ENCODE data around the gene C15orf61.
A peak's percentile ranks its signal among the peaks of the same experiment; 100 is the strongest.

C15orf61 gene

GRCh38 chr15:67543348-67543718 lies 22.4 kb downstream of the C15orf61 start:
- H3K14ac ChIP-seq (ENCODE audit: low read length) = no peak overlapping the region
- H3K9ac ChIP-seq (ENCODE audit: low read depth, low read length, poor library complexity) = peak overlapping the region; percentile 92
- no peak overlapping the region for H4K91ac ChIP-seq (ENCODE audit: low read depth, low read length, poor library complexity)
- H3K27ac ChIP-seq (replicated peaks; ENCODE audit: low read length) = no peak overlapping the region
- H2BK5ac ChIP-seq (ENCODE audit: low read length) = no peak overlapping the region
- peaks cover 6% of the 10 kb centered on the region for H3K79me1 ChIP-seq (ENCODE audit: low read depth, low read length)
- H3K23ac ChIP-seq (ENCODE audit: low read depth, low read length, poor library complexity) = peak overlapping the region; percentile 90
- peaks cover 2 to 17% of the 10 kb centered on the region in 2 donors for H3K36me3 ChIP-seq (replicated peaks in 1 of 2; ENCODE audit: control insufficient read depth in 2 of 2, insufficient read depth in 2 of 2, low read length in 2 of 2)
- H2AFZ ChIP-seq (ENCODE audit: low read length) = peak overlapping the region; percentile 97
- no peak overlapping the region for H3K4ac ChIP-seq (ENCODE audit: low read length)
- H2AK5ac ChIP-seq (ENCODE audit: low read depth, low read length) = peak overlapping the region; percentile 16
- H3K18ac ChIP-seq (ENCODE audit: low read length) = no peak overlapping the region
- no peaks in the 10 kb centered on the region for H3K9me3 ChIP-seq (replicated peaks in 1 of 2; ENCODE audit: control insufficient read depth in 2 of 2, insufficient read depth in 1 of 2, low read depth in 1 of 2, low read length in 2 of 2)
- no peak overlapping the region for H2BK12ac ChIP-seq (ENCODE audit: low read length)
- no CpG with 5 or more reads among the region's 7 CpGs for WGBS, 2 donors (ENCODE audit: extremely low coverage in 2 of 2, insufficient read length in 2 of 2, insufficient replicate concordance in 1 of 2)
- no peak overlapping the region for H2BK15ac ChIP-seq (ENCODE audit: low read length)
- H3K4me2 ChIP-seq (ENCODE audit: insufficient read depth, low read length, poor library complexity, severe bottlenecking) = peak overlapping the region; percentile 90
- H2BK120ac ChIP-seq (ENCODE audit: low read depth, low read length) = no peak overlapping the region
- peak overlapping the region; percentile 91 for H3K4me3 ChIP-seq (ENCODE audit: low read length in 2 of 2)
- H3K4me1 ChIP-seq (ENCODE audit: control insufficient read depth in 2 of 2, insufficient read depth in 1 of 2, low read depth in 1 of 2, low read length in 2 of 2) = peaks cover 8 to 14% of the 10 kb centered on the region in 2 donors
- DNase-seq (ENCODE audit: low spot score) = no peak
- H4K8ac ChIP-seq (ENCODE audit: low read depth, low read length) = no peak overlapping the region
- H3K27me3 ChIP-seq (ENCODE audit: control insufficient read depth in 3 of 3, insufficient read depth in 3 of 3, low read depth in 1 of 3, low read length in 3 of 3) = no peaks in the 10 kb centered on the region

- Histone ChIP-seq H2BK15ac (ENCODE audit: low read length) (no peak overlapping the region), H3K27me3 (ENCODE audit: control insufficient read depth in 3 of 3, insufficient read depth in 3 of 3, low read depth in 1 of 3, low read length in 3 of 3) (no peaks in the 10 kb centered on the region), H3K4me1 (ENCODE audit: control insufficient read depth in 2 of 2, insufficient read depth in 1 of 2, low read depth in 1 of 2, low read length in 2 of 2) (peaks cover 11 to 24% of the 10 kb centered on the region in 2 donors), H3K79me1 (ENCODE audit: low read depth, low read length) (peaks cover 6% of the 10 kb centered on the region), H3K23ac (ENCODE audit: low read depth, low read length, poor library complexity) (no peak overlapping the region), H3K4me3 (ENCODE audit: low read length in 2 of 2) (no peak overlapping the region), H4K91ac (ENCODE audit: low read depth, low read length, poor library complexity) (no peak overlapping the region), H2BK5ac (ENCODE audit: low read length) (no peak overlapping the region), H3K4me2 (ENCODE audit: insufficient read depth, low read length, poor library complexity, severe bottlenecking) (no peak overlapping the region), H3K18ac (ENCODE audit: low read length) (no peak overlapping the region), H2BK12ac (ENCODE audit: low read length) (no peak overlapping the region), H2BK120ac (ENCODE audit: low read depth, low read length) (no peak overlapping the region), H3K14ac (ENCODE audit: low read length) (no peak overlapping the region), H3K36me3 (replicated peaks in 1 of 2; ENCODE audit: control insufficient read depth in 2 of 2, insufficient read depth in 2 of 2, low read length in 2 of 2) (peaks cover 2 to 17% of the 10 kb centered on the region in 2 donors), H3K9me3 (replicated peaks in 1 of 2; ENCODE audit: control insufficient read depth in 2 of 2, insufficient read depth in 1 of 2, low read depth in 1 of 2, low read length in 2 of 2) (no peaks in the 10 kb centered on the region), H3K4ac (ENCODE audit: low read length) (no peak overlapping the region), H2AFZ (ENCODE audit: low read length) (no peak overlapping the region), H3K9ac (ENCODE audit: low read depth, low read length, poor library complexity) (no peak overlapping the region), H2AK5ac (ENCODE audit: low read depth, low read length) (no peak overlapping the region), H3K27ac (replicated peaks; ENCODE audit: low read length) (no peak overlapping the region), H4K8ac (ENCODE audit: low read depth, low read length) (no peak overlapping the region)
- DNase-seq (ENCODE audit: low spot score) = no peak
- WGBS, 2 donors (ENCODE audit: extremely low coverage in 2 of 2, insufficient read length in 2 of 2, insufficient replicate concordance in 1 of 2) = no CpG with 5 or more reads among the region's 3 CpGs
These were observed 23.5 kb downstream of the C15orf61 start for GRCh38 chr15:67544475-67544874.

GRCh38 chr15:67545864-67546263 lies 24.9 kb downstream of the C15orf61 start:
- H3K4me1 ChIP-seq (ENCODE audit: control insufficient read depth in 2 of 2, insufficient read depth in 1 of 2, low read depth in 1 of 2, low read length in 2 of 2) = peaks cover 11 to 32% of the 10 kb centered on the region in 2 donors
- no peak overlapping the region for H2BK120ac ChIP-seq (ENCODE audit: low read depth, low read length)
- no peak overlapping the region for H2AK5ac ChIP-seq (ENCODE audit: low read depth, low read length)
- no peak for DNase-seq (ENCODE audit: low spot score)
- no peak overlapping the region for H3K4me3 ChIP-seq (ENCODE audit: low read length in 2 of 2)
- no peak overlapping the region for H2BK12ac ChIP-seq (ENCODE audit: low read length)
- H3K23ac ChIP-seq (ENCODE audit: low read depth, low read length, poor library complexity) = no peak overlapping the region
- H2BK5ac ChIP-seq (ENCODE audit: low read length) = no peak overlapping the region
- H3K4me2 ChIP-seq (ENCODE audit: insufficient read depth, low read length, poor library complexity, severe bottlenecking) = no peak overlapping the region
- H3K9ac ChIP-seq (ENCODE audit: low read depth, low read length, poor library complexity) = no peak overlapping the region
- no peak overlapping the region for H2AFZ ChIP-seq (ENCODE audit: low read length)
- H3K4ac ChIP-seq (ENCODE audit: low read length) = no peak overlapping the region
- no peak overlapping the region for H3K18ac ChIP-seq (ENCODE audit: low read length)
- H4K91ac ChIP-seq (ENCODE audit: low read depth, low read length, poor library complexity) = no peak overlapping the region
- H3K9me3 ChIP-seq (replicated peaks in 1 of 2; ENCODE audit: control insufficient read depth in 2 of 2, insufficient read depth in 1 of 2, low read depth in 1 of 2, low read length in 2 of 2) = no peaks in the 10 kb centered on the region
- no peak overlapping the region for H3K14ac ChIP-seq (ENCODE audit: low read length)
- H3K27ac ChIP-seq (replicated peaks; ENCODE audit: low read length) = no peak overlapping the region
- H3K79me1 ChIP-seq (ENCODE audit: low read depth, low read length) = peaks cover 6% of the 10 kb centered on the region
- peaks cover 2 to 18% of the 10 kb centered on the region in 2 donors for H3K36me3 ChIP-seq (replicated peaks in 1 of 2; ENCODE audit: control insufficient read depth in 2 of 2, insufficient read depth in 2 of 2, low read length in 2 of 2)
- H2BK15ac ChIP-seq (ENCODE audit: low read length) = no peak overlapping the region
- no CpG with 5 or more reads among the region's 3 CpGs for WGBS, 2 donors (ENCODE audit: extremely low coverage in 2 of 2, insufficient read length in 2 of 2, insufficient replicate concordance in 1 of 2)
- no peaks in the 10 kb centered on the region for H3K27me3 ChIP-seq (ENCODE audit: control insufficient read depth in 3 of 3, insufficient read depth in 3 of 3, low read depth in 1 of 3, low read length in 3 of 3)
- H4K8ac ChIP-seq (ENCODE audit: low read depth, low read length) = no peak overlapping the region

GRCh38 chr15:67547064-67547463 lies 26.1 kb downstream of the C15orf61 start:
- no peak overlapping the region for H3K4me2 ChIP-seq (ENCODE audit: insufficient read depth, low read length, poor library complexity, severe bottlenecking)
- H3K18ac ChIP-seq (ENCODE audit: low read length) = no peak overlapping the region
- no peak overlapping the region for H3K14ac ChIP-seq (ENCODE audit: low read length)
- H3K36me3 ChIP-seq (replicated peaks in 1 of 2; ENCODE audit: control insufficient read depth in 2 of 2, insufficient read depth in 2 of 2, low read length in 2 of 2) = peaks cover 6 to 30% of the 10 kb centered on the region in 2 donors
- H2BK15ac ChIP-seq (ENCODE audit: low read length) = no peak overlapping the region
- H3K4me1 ChIP-seq (ENCODE audit: control insufficient read depth in 2 of 2, insufficient read depth in 1 of 2, low read depth in 1 of 2, low read length in 2 of 2) = peaks cover 11 to 31% of the 10 kb centered on the region in 2 donors
- no peak overlapping the region for H2BK12ac ChIP-seq (ENCODE audit: low read length)
- no peak overlapping the region for H2BK120ac ChIP-seq (ENCODE audit: low read depth, low read length)
- DNase-seq (ENCODE audit: low spot score) = no peak
- no peak overlapping the region for H3K27ac ChIP-seq (replicated peaks; ENCODE audit: low read length)
- H2BK5ac ChIP-seq (ENCODE audit: low read length) = no peak overlapping the region
- H3K4ac ChIP-seq (ENCODE audit: low read length) = no peak overlapping the region
- H4K8ac ChIP-seq (ENCODE audit: low read depth, low read length) = no peak overlapping the region
- H3K9me3 ChIP-seq (replicated peaks in 1 of 2; ENCODE audit: control insufficient read depth in 2 of 2, insufficient read depth in 1 of 2, low read depth in 1 of 2, low read length in 2 of 2) = no peaks in the 10 kb centered on the region
- WGBS, 2 donors (ENCODE audit: extremely low coverage in 2 of 2, insufficient read length in 2 of 2, insufficient replicate concordance in 1 of 2) = no CpG with 5 or more reads among the region's 2 CpGs
- H3K9ac ChIP-seq (ENCODE audit: low read depth, low read length, poor library complexity) = no peak overlapping the region
- no peak overlapping the region for H3K23ac ChIP-seq (ENCODE audit: low read depth, low read length, poor library complexity)
- H2AK5ac ChIP-seq (ENCODE audit: low read depth, low read length) = no peak overlapping the region
- no peak overlapping the region for H3K4me3 ChIP-seq (ENCODE audit: low read length in 2 of 2)
- no peak overlapping the region for H4K91ac ChIP-seq (ENCODE audit: low read depth, low read length, poor library complexity)
- H2AFZ ChIP-seq (ENCODE audit: low read length) = no peak overlapping the region
- H3K79me1 ChIP-seq (ENCODE audit: low read depth, low read length) = peaks cover 6% of the 10 kb centered on the region
- H3K27me3 ChIP-seq (ENCODE audit: control insufficient read depth in 3 of 3, insufficient read depth in 3 of 3, low read depth in 1 of 3, low read length in 3 of 3) = no peaks in the 10 kb centered on the region
